GM12878 (cell line): ENCODE data around the gene JAG1. TPM values are rescaled to one million over a fixed set of nuclear protein-coding genes. Genes with fewer than 3 reads are reported as not detected.

Experiments
- ATAC-seq: fragments of 200-7000 bp; cut with Tn5 transposase; 3 replicates; pipeline ENCODE4 v1.9.1; 2020; ENCODE audit warnings: mild to moderate bottlenecking, moderate library complexity
- BruUV-seq: library from RNA; stranded (reverse); fragments of 400-500 nt; replicated peaks from 2 replicates; lab custom pipeline; 2021; lab: Mats Ljungman, UMichigan
- CTCF ChIA-PET: fragments of 300-600 bp; sonication (Branson Sonifier 250); formaldehyde crosslinking; extraction: SDS; loops from one replicate; lab custom pipeline; 2021; ENCODE audit warnings: inconsistent platforms; lab: Yijun Ruan, JAX
- POLR2A ChIA-PET: fragments of 350-600 bp; formaldehyde crosslinking; extraction: SDS; loops from one replicate; lab custom pipeline; 2021; ENCODE audit warnings: inconsistent platforms; lab: Charles Lee
- RAD21 ChIA-PET: fragments of 300-600 bp; sonication (Branson Sonifier 250); formaldehyde crosslinking; loops from one replicate; lab custom pipeline; 2023; ENCODE audit warnings: antibody characterized with exemption; ENCODE audit not compliant: unreplicated experiment; lab: Charles Lee
- SMC1A ChIA-PET: fragments of 300-600 bp; sonication (Branson Sonifier 250); formaldehyde crosslinking; loops from one replicate; lab custom pipeline; 2023; ENCODE audit not compliant: unreplicated experiment, uncharacterized antibody; lab: Charles Lee
- DNase-seq: peaks from one replicate; pipeline ENCODE4 v3.0.0-alpha.2; 2011; ENCODE audit warnings: low read depth, low spot score
- FAIRE-seq: peaks from 3 replicates; lab custom pipeline; 2011; peaks lifted over from hg19 to GRCh38; lab: Jason Lieb, UNC
- H2AFZ ChIP-seq: 2 replicates; pipeline ENCODE4 v1.6.0; 2011; ENCODE audit warnings: low read depth, low read length, control low read depth; ENCODE audit not compliant: control insufficient read depth
- H3K27ac ChIP-seq: 2 replicates; pipeline ENCODE4 v1.5.1; 2011; ENCODE audit warnings: control low read depth; ENCODE audit not compliant: control insufficient read depth, insufficient read depth
- H3K27me3 ChIP-seq, 2 experiments: replicated peaks in 1 of 2; 2 replicates each; pipeline versions ENCODE4 v1.6.0 to v1.6.1; 2011; ENCODE audit warnings: low read length in 1 of 2; ENCODE audit not compliant: control insufficient read depth in 2 of 2, insufficient read depth in 2 of 2
- H3K36me3 ChIP-seq, 2 experiments: 2 replicates each; pipeline ENCODE4 v1.5.1; 2011; ENCODE audit warnings: low read length in 1 of 2; ENCODE audit not compliant: control insufficient read depth in 2 of 2, insufficient read depth in 2 of 2
- H3K4me1 ChIP-seq: 2 replicates; pipeline ENCODE4 v1.6.1; 2011; ENCODE audit warnings: mild to moderate bottlenecking, low read length, moderate library complexity, mixed read lengths; ENCODE audit not compliant: control insufficient read depth, insufficient read depth
- H3K4me2 ChIP-seq: 2 replicates; pipeline ENCODE4 v1.6.0; 2011; ENCODE audit warnings: control low read depth; ENCODE audit not compliant: control insufficient read depth, insufficient read depth
- H3K4me3 ChIP-seq: fragments of 200-600 bp; sonication (generic); 2 replicates; pipeline ENCODE4 v1.5.1; 2016
- H3K79me2 ChIP-seq: 2 replicates; pipeline ENCODE4 v1.6.0; 2011; ENCODE audit warnings: low read length; ENCODE audit not compliant: control insufficient read depth, insufficient read depth
- H3K9ac ChIP-seq: 2 replicates; pipeline ENCODE4 v1.8.0; 2011; ENCODE audit warnings: low read length, control low read depth, mixed read lengths; ENCODE audit not compliant: control insufficient read depth, insufficient read depth
- H3K9me3 ChIP-seq: replicated peaks from 3 replicates; pipeline ENCODE4 v1.5.1; 2011; ENCODE audit warnings: mild to moderate bottlenecking, low read length; ENCODE audit not compliant: control insufficient read depth, insufficient read depth
- H4K20me1 ChIP-seq: 2 replicates; pipeline ENCODE4 v1.6.0; 2011; ENCODE audit not compliant: control insufficient read depth, insufficient read depth
- BRCA1 ChIP-seq: IDR thresholded peaks from 2 replicates; pipeline ENCODE4 v1.6.1; 2011; ENCODE audit warnings: low read depth, low read length, improper control_type of control experiment
- HDAC2 ChIP-seq: fragments of 200-600 bp; sonication (generic); IDR thresholded peaks from 2 replicates; pipeline ENCODE4 v1.6.1; 2017
- HDGF ChIP-seq: fragments of 450-650 bp; IDR thresholded peaks from 2 replicates; pipeline ENCODE4 v1.6.1; 2016; ENCODE audit warnings: antibody characterized with exemption
- JUNB ChIP-seq: IDR thresholded peaks from 2 replicates; pipeline ENCODE4 v1.6.1; 2016; ENCODE audit warnings: antibody characterized with exemption, mild to moderate bottlenecking
- MEF2A ChIP-seq: IDR thresholded peaks from 2 replicates; pipeline ENCODE4 v1.6.1; 2011; ENCODE audit warnings: low read depth, mild to moderate bottlenecking, low read length, moderate library complexity; ENCODE audit not compliant: insufficient read depth
- MTA2 ChIP-seq: fragments of 450-650 bp; IDR thresholded peaks from 2 replicates; pipeline ENCODE4 v1.6.1; 2016; ENCODE audit warnings: low read depth, mild to moderate bottlenecking, moderate library complexity
- SREBF2 ChIP-seq: IDR thresholded peaks from 2 replicates; pipeline ENCODE4 v1.6.1; 2012; ENCODE audit warnings: mild to moderate bottlenecking, low read length
- SRF ChIP-seq, 2 experiments: IDR thresholded peaks; 2 replicates each; pipeline ENCODE4 v1.6.1; 2011; ENCODE audit warnings: low read depth in 2 of 2, low read length in 2 of 2, mild to moderate bottlenecking in 1 of 2, moderate library complexity in 1 of 2
- ZBED1 ChIP-seq: IDR thresholded peaks from 2 replicates; pipeline ENCODE4 v1.6.1; 2016; ENCODE audit warnings: borderline replicate concordance
- ZNF207 ChIP-seq: fragments of 450-650 bp; IDR thresholded peaks from 2 replicates; pipeline ENCODE4 v1.6.1; 2014; ENCODE audit warnings: antibody characterized with exemption, mild to moderate bottlenecking, borderline replicate concordance
- WGBS: methylation state at CpG from one replicate; pipeline ENCODE4 v1.1.6; 2016; ENCODE audit warnings: low lambda C conversion rate; ENCODE audit not compliant: insufficient replicate concordance, insufficient coverage; ENCODE audit errors: missing lambda C conversion rate; 5-methylcytosine and 5-hydroxymethylcytosine counted together
- in situ Hi-C: fragments of 300-500 bp; cut with MboI; formaldehyde crosslinking; loops from 9 replicates; pipeline ENCODE4 v1.14.3; 2018; ENCODE audit warnings: mixed read lengths
- intact Hi-C: fragments of 100-400 bp; cut with micrococcal nuclease; formaldehyde crosslinking; loops from one replicate; pipeline ENCODE4 v1.14.2; 2022; ENCODE audit not compliant: unreplicated experiment
- polyA plus RNA-seq, 11 experiments: library from polyadenylated mRNA; depleted of rRNA in 4 of 11; unstranded in 6 of 11; stranded (reverse) in 5 of 11; fragments of >200 nt; fragmentation: Nextera tagmentation in 4 of 11; fragmentation: Illumina TruSeq in 1 of 11; extraction: Ambion mirVana in 4 of 11; extraction: Trizol in 1 of 11; gene quantifications; 1 replicate in 1 of 11; 2 replicates in 10 of 11; pipeline versions ENCODE4 v1.2.1 to v1.2.3, GENCODE V29; 2011 to 2016; ENCODE audit warnings: inconsistent platforms in 2 of 11, missing spikeins in 2 of 11, low read depth in 1 of 11
- total RNA-seq, 4 experiments: library from RNA; depleted of rRNA in 3 of 4; stranded (reverse); fragments of >200 nt in 3 of 4; fragmentation: Illumina TruSeq in 1 of 4; extraction: Trizol in 1 of 4; gene quantifications; 2 replicates each; pipeline versions ENCODE4 v1.2.1 to v1.2.3, GENCODE V29; 2013 to 2021
- TF ChIP-seq, protein P1 (sequence below): fragments of 450-650 bp; formaldehyde crosslinking; IDR thresholded peaks from 2 replicates; pipeline ENCODE4 v1.4.0; 2022; ENCODE audit warnings: mild to moderate bottlenecking, moderate library complexity

JAG1 gene
- total and polyA plus RNA-seq, 10 of the 15 experiments (the other 5 are each of a cell fraction or from before 2014, with no cell fraction given): 0.66 to 6.9 (median 1.8) TPM

DNA sequence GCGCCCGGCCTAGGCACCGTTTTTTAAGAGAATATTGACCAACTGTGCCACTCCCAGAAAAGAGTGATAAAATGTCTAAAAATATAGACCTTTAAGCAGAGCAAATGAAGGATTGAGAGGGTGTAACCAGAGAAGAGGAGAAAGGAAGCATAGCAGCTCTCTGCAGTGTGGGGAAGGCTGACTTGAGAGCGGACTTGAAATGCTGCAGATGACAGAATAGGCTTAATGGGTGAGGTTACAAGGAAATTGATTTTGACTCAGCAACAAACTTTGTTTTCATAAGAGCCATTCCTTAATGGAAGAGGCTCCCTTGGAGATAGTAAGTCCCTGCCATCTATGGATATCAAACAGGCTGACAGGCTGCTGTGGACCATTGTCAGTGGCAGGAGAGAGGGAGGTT, 7.7 kb upstream of the JAG1 start:
- ChIA-PET RAD21 (no interaction called here), SMC1A (no interaction called here), POLR2A (no interaction called here), CTCF (no interaction called here)
- Histone ChIP-seq H3K4me3 (no peak overlapping the region), H3K9ac (no peak overlapping the region), H2AFZ (no peak overlapping the region), H4K20me1 (no peaks in the 10 kb centered on the region), H3K27me3 (peaks cover 0 to 2% of the 10 kb centered on the region in 2 experiments; a peak in 1 of 4 replicates), H3K9me3 (no peaks in the 10 kb centered on the region), H3K4me2 (no peak overlapping the region), H3K27ac (no peak overlapping the region), H3K79me2 (no peaks in the 10 kb centered on the region), H3K4me1 (no peaks in the 10 kb centered on the region), H3K36me3 (no peaks in the 10 kb centered on the region)
- TF ChIP-seq MTA2: no peak
- no peak for TF ChIP-seq ZBED1
- no peak for TF ChIP-seq SRF (IDR thresholded peaks at IDR 0.05; ENCODE audit: low read depth in 2 of 2, low read length in 2 of 2)
- TF ChIP-seq HDAC2: no peak
- TF ChIP-seq HDGF: no peak
- TF ChIP-seq MEF2A: no peak
- TF ChIP-seq, protein P1, sequence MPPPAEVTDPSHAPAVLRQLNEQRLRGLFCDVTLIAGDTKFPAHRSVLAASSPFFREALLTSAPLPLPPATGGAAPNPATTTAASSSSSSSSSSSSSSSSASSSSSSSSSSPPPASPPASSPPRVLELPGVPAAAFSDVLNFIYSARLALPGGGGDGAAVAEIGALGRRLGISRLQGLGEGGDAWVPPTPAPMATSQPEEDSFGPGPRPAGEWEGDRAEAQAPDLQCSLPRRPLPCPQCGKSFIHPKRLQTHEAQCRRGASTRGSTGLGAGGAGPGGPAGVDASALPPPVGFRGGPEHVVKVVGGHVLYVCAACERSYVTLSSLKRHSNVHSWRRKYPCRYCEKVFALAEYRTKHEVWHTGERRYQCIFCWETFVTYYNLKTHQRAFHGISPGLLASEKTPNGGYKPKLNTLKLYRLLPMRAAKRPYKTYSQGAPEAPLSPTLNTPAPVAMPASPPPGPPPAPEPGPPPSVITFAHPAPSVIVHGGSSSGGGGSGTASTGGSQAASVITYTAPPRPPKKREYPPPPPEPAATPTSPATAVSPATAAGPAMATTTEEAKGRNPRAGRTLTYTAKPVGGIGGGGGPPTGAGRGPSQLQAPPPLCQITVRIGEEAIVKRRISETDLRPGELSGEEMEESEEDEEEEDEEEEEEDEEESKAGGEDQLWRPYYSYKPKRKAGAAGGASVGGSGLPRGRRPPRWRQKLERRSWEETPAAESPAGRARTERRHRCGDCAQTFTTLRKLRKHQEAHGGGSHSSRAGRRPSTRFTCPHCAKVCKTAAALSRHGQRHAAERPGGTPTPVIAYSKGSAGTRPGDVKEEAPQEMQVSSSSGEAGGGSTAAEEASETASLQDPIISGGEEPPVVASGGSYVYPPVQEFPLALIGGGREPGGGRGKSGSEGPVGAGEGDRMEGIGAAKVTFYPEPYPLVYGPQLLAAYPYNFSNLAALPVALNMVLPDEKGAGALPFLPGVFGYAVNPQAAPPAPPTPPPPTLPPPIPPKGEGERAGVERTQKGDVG (CRISPR knock-in tag): no peak
- no peak for TF ChIP-seq SREBF2
- no peak for TF ChIP-seq ZNF207
- no peak for TF ChIP-seq BRCA1
- TF ChIP-seq JUNB: no peak
- no peak for ATAC-seq
- no peak for FAIRE-seq
- no peak for DNase-seq
- intact Hi-C loops: no loop called here
- in situ Hi-C loops: no loop called here
- BruUV-seq: no TSS peak
- WGBS: 71% methylated on average over 4 of the region's 4 CpGs
